Neural cell (in vitro differentiated cells): ENCODE results near the gene UPK1B. TPM values are rescaled to one million over a fixed set of nuclear protein-coding genes. Genes with fewer than 3 reads are reported as not detected.

Source experiments
- H2AFZ ChIP-seq: fragments of 200-600, 300-800 bp; sonication (generic), shearing (Covaris generic); 2 replicates; pipeline ENCODE4 v1.6.0; 2014; ENCODE audit warnings: low read depth, mild to moderate bottlenecking, antibody characterized with exemption, low read length, moderate library complexity
- H3F3A ChIP-seq: fragments of 200-600 bp; shearing (Covaris generic); 2 replicates; pipeline ENCODE4 v1.6.1; 2016; ENCODE audit warnings: mild to moderate bottlenecking, moderate library complexity, mixed read lengths, antibody characterized with exemption, low read length; ENCODE audit not compliant: insufficient read depth, poor library complexity, severe bottlenecking
- H3K27ac ChIP-seq: fragments of 200-600, 300-800 bp; sonication (generic), shearing (Covaris generic); 2 replicates; pipeline ENCODE4 v1.5.1; 2014; ENCODE audit warnings: mild to moderate bottlenecking, low read length, moderate library complexity
- H3K27me3 ChIP-seq: fragments of 300-800, 200-600 bp; sonication (generic), shearing (Covaris generic); 2 replicates; pipeline ENCODE4 v1.6.0; 2014; ENCODE audit warnings: mild to moderate bottlenecking, low read depth, low read length, moderate library complexity; ENCODE audit not compliant: insufficient read depth
- H3K36me3 ChIP-seq: fragments of 300-800, 200-600 bp; sonication (generic), shearing (Covaris generic); 2 replicates; pipeline ENCODE4 v1.5.1; 2014; ENCODE audit warnings: mild to moderate bottlenecking, antibody characterized with exemption, low read length, moderate library complexity; ENCODE audit not compliant: insufficient read depth
- H3K4me2 ChIP-seq: fragments of 300-800, 200-600 bp; sonication (generic), shearing (Covaris generic); 2 replicates; pipeline ENCODE4 v1.6.0; 2014; ENCODE audit warnings: mild to moderate bottlenecking, low read length
- H3K4me3 ChIP-seq: fragments of 300-800, 200-600 bp; sonication (generic), shearing (Covaris generic); 2 replicates; pipeline ENCODE4 v1.5.1; 2014; ENCODE audit warnings: mild to moderate bottlenecking, low read length, moderate library complexity
- H3K79me2 ChIP-seq: fragments of 200-600 bp; shearing (Covaris generic); replicated peaks from 2 replicates; pipeline ENCODE4 v1.6.0; 2014; ENCODE audit warnings: mild to moderate bottlenecking, low read length, moderate library complexity; ENCODE audit not compliant: insufficient read depth
- H3K9ac ChIP-seq: fragments of 300-800, 200-600 bp; sonication (generic), shearing (Covaris generic); 2 replicates; pipeline ENCODE4 v1.6.1; 2016; ENCODE audit warnings: mild to moderate bottlenecking, low read length, mixed read lengths
- H3K9me2 ChIP-seq: fragments of 200-600 bp; shearing (Covaris generic); 2 replicates; pipeline ENCODE4 v1.6.1; 2016; ENCODE audit warnings: mild to moderate bottlenecking, low read length, mixed read lengths; ENCODE audit not compliant: insufficient read depth
- H3K9me3 ChIP-seq: fragments of 200-600, 300-800 bp; sonication (generic), shearing (Covaris generic); 2 replicates; pipeline ENCODE4 v1.6.1; 2016; ENCODE audit warnings: mild to moderate bottlenecking, mixed run types, low read length, moderate library complexity, mixed read lengths
- H4K20me1 ChIP-seq: fragments of 200-600 bp; shearing (Covaris generic); 2 replicates; pipeline ENCODE4 v1.6.1; 2016; ENCODE audit warnings: mild to moderate bottlenecking, mixed run types; ENCODE audit not compliant: insufficient read depth
- EP300 ChIP-seq: fragments of 450-650 bp; conservative IDR thresholded peaks from 2 replicates; pipeline ENCODE4 v1.6.1; 2014; ENCODE audit warnings: antibody characterized with exemption, mild to moderate bottlenecking, moderate library complexity; ENCODE audit not compliant: poor library complexity, severe bottlenecking
- EZH2 ChIP-seq: fragments of 200-600, 300-800 bp; shearing (Covaris generic), sonication (generic); IDR thresholded peaks from 2 replicates; pipeline ENCODE4 v1.6.1; 2014; ENCODE audit warnings: antibody characterized with exemption, low read length, borderline replicate concordance, mild to moderate bottlenecking; ENCODE audit not compliant: insufficient read depth, poor library complexity, severe bottlenecking
- MXI1 ChIP-seq: fragments of 450-650 bp; conservative IDR thresholded peaks from 2 replicates; pipeline ENCODE4 v1.6.1; 2014; ENCODE audit warnings: antibody characterized with exemption, mild to moderate bottlenecking; ENCODE audit not compliant: poor library complexity, severe bottlenecking
- POLR2AphosphoS5 ChIP-seq: IDR thresholded peaks from 2 replicates; pipeline ENCODE4 v1.6.1; 2012
- RAD21 ChIP-seq: fragments of 450-650 bp; conservative IDR thresholded peaks from 2 replicates; pipeline ENCODE4 v1.6.1; 2014; ENCODE audit warnings: antibody characterized with exemption, mild to moderate bottlenecking, moderate library complexity
- REST ChIP-seq: IDR thresholded peaks from 2 replicates; pipeline ENCODE4 v1.6.1; 2012; ENCODE audit warnings: borderline replicate concordance
- SMC3 ChIP-seq: fragments of 450-650 bp; conservative IDR thresholded peaks from 2 replicates; pipeline ENCODE4 v1.6.1; 2014; ENCODE audit warnings: antibody characterized with exemption, mild to moderate bottlenecking, moderate library complexity; ENCODE audit not compliant: poor library complexity
- TAF1 ChIP-seq: IDR thresholded peaks from 2 replicates; pipeline ENCODE4 v1.6.1; 2012; ENCODE audit warnings: low read depth
- polyA plus RNA-seq: library from polyadenylated mRNA; depleted of rRNA; stranded (reverse); fragments of >200 nt; gene quantifications from 2 replicates; pipeline ENCODE4 v1.2.3, GENCODE V29; 2014
- TF ChIP-seq, protein P1 (sequence below): fragments of 450-650 bp; IDR thresholded peaks from 2 replicates; pipeline ENCODE4 v1.5.1; 2014; ENCODE audit warnings: antibody characterized with exemption, mild to moderate bottlenecking, moderate library complexity; ENCODE audit not compliant: poor library complexity, severe bottlenecking

UPK1B gene
- polyA plus RNA-seq, 1 donor from 2014 or later, result not detected

DNA sequence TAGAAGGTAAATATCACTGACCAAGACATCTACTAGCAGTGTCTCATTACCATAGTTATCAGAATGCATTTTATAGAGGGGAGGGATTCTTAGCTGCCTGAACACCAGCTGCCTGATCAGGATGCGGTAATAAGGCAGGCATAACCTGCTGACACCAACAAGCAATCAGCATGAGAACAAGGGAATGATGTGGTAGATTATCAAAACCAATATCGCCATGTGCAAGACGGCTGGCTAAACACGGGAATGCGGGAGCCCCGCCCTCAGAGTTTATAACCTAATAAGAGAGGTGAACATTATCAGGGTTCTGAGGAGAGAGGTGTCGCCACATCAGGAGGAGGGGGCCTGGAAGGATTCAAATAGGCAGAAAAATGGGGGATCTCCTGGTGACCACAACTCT is 46.8 kb downstream of the UPK1B start:
- Histone ChIP-seq H3K9me2 (no peaks in the 10 kb centered on the region), H2AFZ (no peak overlapping the region), H3K9ac (no peak overlapping the region), H3F3A (no peaks in the 10 kb centered on the region), H3K9me3 (no peaks in the 10 kb centered on the region), H3K79me2 (no peaks in the 10 kb centered on the region), H3K4me3 (no peak overlapping the region), H3K27ac (no peak overlapping the region), H4K20me1 (no peaks in the 10 kb centered on the region), H3K4me2 (no peak overlapping the region), H3K27me3 (no peaks in the 10 kb centered on the region), H3K36me3 (no peaks in the 10 kb centered on the region)
- no peak for TF ChIP-seq POLR2AphosphoS5
- TF ChIP-seq, protein P1, sequence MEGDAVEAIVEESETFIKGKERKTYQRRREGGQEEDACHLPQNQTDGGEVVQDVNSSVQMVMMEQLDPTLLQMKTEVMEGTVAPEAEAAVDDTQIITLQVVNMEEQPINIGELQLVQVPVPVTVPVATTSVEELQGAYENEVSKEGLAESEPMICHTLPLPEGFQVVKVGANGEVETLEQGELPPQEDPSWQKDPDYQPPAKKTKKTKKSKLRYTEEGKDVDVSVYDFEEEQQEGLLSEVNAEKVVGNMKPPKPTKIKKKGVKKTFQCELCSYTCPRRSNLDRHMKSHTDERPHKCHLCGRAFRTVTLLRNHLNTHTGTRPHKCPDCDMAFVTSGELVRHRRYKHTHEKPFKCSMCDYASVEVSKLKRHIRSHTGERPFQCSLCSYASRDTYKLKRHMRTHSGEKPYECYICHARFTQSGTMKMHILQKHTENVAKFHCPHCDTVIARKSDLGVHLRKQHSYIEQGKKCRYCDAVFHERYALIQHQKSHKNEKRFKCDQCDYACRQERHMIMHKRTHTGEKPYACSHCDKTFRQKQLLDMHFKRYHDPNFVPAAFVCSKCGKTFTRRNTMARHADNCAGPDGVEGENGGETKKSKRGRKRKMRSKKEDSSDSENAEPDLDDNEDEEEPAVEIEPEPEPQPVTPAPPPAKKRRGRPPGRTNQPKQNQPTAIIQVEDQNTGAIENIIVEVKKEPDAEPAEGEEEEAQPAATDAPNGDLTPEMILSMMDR, result no peak
- no peak for TF ChIP-seq SMC3
- TF ChIP-seq MXI1, result no peak
- no peak for TF ChIP-seq TAF1
- TF ChIP-seq RAD21, result no peak
- TF ChIP-seq REST, result no peak
- no peak for TF ChIP-seq EZH2
- no peak for TF ChIP-seq EP300

- H3K9ac ChIP-seq, result no peak overlapping the region
- no peak overlapping the region for H3K27ac ChIP-seq
- H3F3A ChIP-seq, result no peaks in the 10 kb centered on the region
- H3K9me2 ChIP-seq, result no peaks in the 10 kb centered on the region
- TF ChIP-seq TAF1 (no peak), EZH2 (no peak), RAD21 (no peak), SMC3 (no peak), EP300 (no peak), REST (no peak), POLR2AphosphoS5 (no peak), MXI1 (no peak)
- TF ChIP-seq, protein P1, result no peak
- no peaks in the 10 kb centered on the region for H3K36me3 ChIP-seq
- no peak overlapping the region for H3K4me3 ChIP-seq
- H4K20me1 ChIP-seq, result no peaks in the 10 kb centered on the region
- no peak overlapping the region for H2AFZ ChIP-seq
- H3K79me2 ChIP-seq, result no peaks in the 10 kb centered on the region
- no peak overlapping the region for H3K4me2 ChIP-seq
- H3K9me3 ChIP-seq, result no peaks in the 10 kb centered on the region
- no peaks in the 10 kb centered on the region for H3K27me3 ChIP-seq
These were observed 47.7 kb downstream of the UPK1B start for GRCh38 chr3:119220970-119221667.
